Cardiac muscle cell (in vitro differentiated cells and primary cell): ENCODE data around the gene TXN. TPM values are rescaled to one million over a fixed set of nuclear protein-coding genes. Genes with fewer than 3 reads are reported as not detected.
"Not testable (repeated sequence)": the region's sequence is repeated elsewhere in the genome, so short reads cannot be mapped to it uniquely, and the experiment has no call there.

Source experiments
- DNase-seq, 2 donors: peaks; one replicate each; pipeline versions ENCODE4 v3.0.0 to v3.0.0-alpha.2; 2010 to 2017; ENCODE audit warnings: low read depth in 1 of 2, low spot score in 1 of 2
- H3K27ac ChIP-seq: fragments of 200-600 bp; sonication (generic); 2 replicates; pipeline ENCODE4 v1.5.1; 2016
- H3K27me3 ChIP-seq: fragments of 200-600 bp; sonication (generic); 2 replicates; pipeline ENCODE4 v1.6.0; 2016; ENCODE audit warnings: control low read depth
- H3K36me3 ChIP-seq: fragments of 200-600 bp; sonication (generic); 2 replicates; pipeline ENCODE4 v1.5.1; 2016; ENCODE audit warnings: control low read depth
- H3K4me1 ChIP-seq: fragments of 200-600 bp; sonication (generic); 2 replicates; pipeline ENCODE4 v1.8.1; 2017; ENCODE audit warnings: low read depth, mild to moderate bottlenecking, mixed run types
- H3K4me3 ChIP-seq: fragments of 200-600 bp; sonication (generic); 2 replicates; pipeline ENCODE4 v1.5.1; 2016; ENCODE audit warnings: mild to moderate bottlenecking
- H3K9me3 ChIP-seq: fragments of 200-600 bp; sonication (generic); 2 replicates; pipeline ENCODE4 v1.5.1; 2017; ENCODE audit warnings: low read depth, mild to moderate bottlenecking, control low read depth
- polyA plus RNA-seq: library from polyadenylated mRNA; unstranded; fragments of >200 nt; fragmentation: Nextera tagmentation; extraction: Ambion mirVana; gene quantifications from 2 replicates; pipeline ENCODE4 v1.2.1, GENCODE V29; 2016
- total RNA-seq: library from RNA; depleted of rRNA; stranded (reverse); fragments of >200 nt; gene quantifications from 2 replicates; pipeline ENCODE4 v1.2.3, GENCODE V29; 2016
- TF ChIP-seq, protein P1 (sequence below): IDR thresholded peaks from 2 replicates; pipeline ENCODE4 v1.5.1; 2012; ENCODE audit warnings: low read depth, mild to moderate bottlenecking, low read length

The TXN gene
- total and polyA plus RNA-seq, 2 experiments from 2014 or later = 55.7 to 241 TPM

DNA sequence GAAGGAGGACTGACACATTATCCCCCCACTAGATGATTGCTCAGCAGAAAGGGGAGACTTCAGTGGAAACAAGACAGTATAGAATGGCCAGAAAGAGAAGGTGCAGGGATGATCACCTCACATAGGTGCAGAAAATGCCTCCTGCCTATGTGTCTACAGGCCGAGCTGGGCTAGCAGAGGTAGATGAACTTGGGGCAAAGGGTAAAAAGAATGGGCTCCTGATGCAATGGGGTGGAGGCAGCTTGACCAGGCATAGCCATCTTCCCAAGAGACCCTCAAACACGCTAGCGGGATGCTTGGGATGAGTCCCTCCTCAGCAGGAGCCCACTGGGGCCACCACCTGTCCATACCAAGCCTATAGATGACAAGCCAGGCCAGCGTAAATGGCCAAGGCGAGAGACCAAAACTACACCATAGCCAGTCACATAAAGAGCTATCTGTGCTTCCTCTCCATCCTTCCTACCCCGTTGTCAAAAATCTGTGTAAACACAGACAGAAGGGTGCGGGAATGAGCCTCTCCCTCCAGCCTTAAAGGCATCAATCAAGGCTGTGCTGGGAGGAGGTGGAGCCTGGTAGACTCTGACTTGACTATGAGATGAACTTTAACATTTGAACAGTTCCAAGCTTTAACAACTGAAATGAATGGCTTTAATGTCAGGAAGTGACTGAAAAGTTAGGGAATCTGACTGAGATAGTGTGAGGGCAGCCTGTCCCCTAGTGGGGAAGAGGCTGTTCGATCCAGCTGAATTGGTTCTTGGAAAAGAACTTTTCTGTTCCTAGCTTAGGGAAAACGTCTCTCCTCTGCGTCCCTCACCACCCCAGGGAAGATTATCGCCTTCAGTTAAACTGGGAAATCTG, 58.7 kb downstream of the TXN start:
- DNase-seq = peak in 1 of 2 donors; percentile 31
- no peak overlapping the region for H3K4me3 ChIP-seq
- no peaks in the 10 kb centered on the region for H3K36me3 ChIP-seq
- no peaks in the 10 kb centered on the region for H3K27me3 ChIP-seq
- H3K9me3 ChIP-seq = no peaks in the 10 kb centered on the region
- peaks cover 3% of the 10 kb centered on the region for H3K4me1 ChIP-seq
- TF ChIP-seq, protein P1, sequence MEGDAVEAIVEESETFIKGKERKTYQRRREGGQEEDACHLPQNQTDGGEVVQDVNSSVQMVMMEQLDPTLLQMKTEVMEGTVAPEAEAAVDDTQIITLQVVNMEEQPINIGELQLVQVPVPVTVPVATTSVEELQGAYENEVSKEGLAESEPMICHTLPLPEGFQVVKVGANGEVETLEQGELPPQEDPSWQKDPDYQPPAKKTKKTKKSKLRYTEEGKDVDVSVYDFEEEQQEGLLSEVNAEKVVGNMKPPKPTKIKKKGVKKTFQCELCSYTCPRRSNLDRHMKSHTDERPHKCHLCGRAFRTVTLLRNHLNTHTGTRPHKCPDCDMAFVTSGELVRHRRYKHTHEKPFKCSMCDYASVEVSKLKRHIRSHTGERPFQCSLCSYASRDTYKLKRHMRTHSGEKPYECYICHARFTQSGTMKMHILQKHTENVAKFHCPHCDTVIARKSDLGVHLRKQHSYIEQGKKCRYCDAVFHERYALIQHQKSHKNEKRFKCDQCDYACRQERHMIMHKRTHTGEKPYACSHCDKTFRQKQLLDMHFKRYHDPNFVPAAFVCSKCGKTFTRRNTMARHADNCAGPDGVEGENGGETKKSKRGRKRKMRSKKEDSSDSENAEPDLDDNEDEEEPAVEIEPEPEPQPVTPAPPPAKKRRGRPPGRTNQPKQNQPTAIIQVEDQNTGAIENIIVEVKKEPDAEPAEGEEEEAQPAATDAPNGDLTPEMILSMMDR = peak; percentile 40
- H3K27ac ChIP-seq = no peak overlapping the region

DNA sequence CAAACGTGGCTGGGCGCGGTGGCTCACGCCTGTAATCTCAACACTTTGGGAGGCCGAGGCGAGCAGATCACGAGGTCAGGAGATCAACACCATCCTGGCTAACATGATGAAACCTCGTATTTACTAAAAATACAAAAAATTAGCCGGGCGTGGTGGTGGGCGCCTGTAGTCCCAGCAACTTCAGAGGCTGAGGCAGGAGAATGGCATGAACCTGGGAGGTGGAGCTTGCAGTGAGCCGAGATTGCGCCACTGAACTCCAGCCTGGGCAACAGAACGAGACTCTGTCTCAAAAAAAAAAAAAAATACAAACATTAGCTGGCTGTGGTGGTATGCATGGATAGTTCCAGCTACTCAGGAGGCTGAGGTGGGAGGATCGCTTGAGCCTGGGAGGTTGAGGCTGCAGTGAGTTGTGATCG, 60.2 kb downstream of the TXN start:
- not testable (repeated sequence) for H3K4me1 ChIP-seq, H3K4me3 ChIP-seq, H3K36me3 ChIP-seq, H3K9me3 ChIP-seq, DNase-seq, H3K27ac ChIP-seq, H3K27me3 ChIP-seq

Other genes with a start within 250 kb of the TXN start
- not detected in 2 replicates for gene C9orf152, start 48.3 kb downstream of the TXN start, total RNA-seq
- gene C9orf152, start 48.3 kb downstream of the TXN start, polyA plus RNA-seq = not detected in 2 replicates
- not detected in 2 replicates for gene TXNDC8, start 81.4 kb upstream of the TXN start, total RNA-seq
- not detected in 2 replicates for gene TXNDC8, start 81.4 kb upstream of the TXN start, polyA plus RNA-seq